Activated T-cell treated with anti-CD3 and anti-CD28 coated beads for 1 hour (primary cell): Measurements from ENCODE around the gene KCTD12.

ENCODE experiments used
- DNase-seq: peaks from one replicate; pipeline ENCODE4 v3.0.0-alpha.2; 2020; ENCODE audit warnings: low read depth

KCTD12 gene

GRCh38 chr13:76853921-76854608 is 32.1 kb downstream of the KCTD12 start:
- DNase-seq = no peak

GRCh38 chr13:76853481-76853880 is 32.7 kb downstream of the KCTD12 start:
- no peak for DNase-seq

GRCh38 chr13:76852986-76853385 is 33.2 kb downstream of the KCTD12 start:
- DNase-seq = no peak

GRCh38 chr13:76851961-76852360 is 34.2 kb downstream of the KCTD12 start:
- DNase-seq = no peak

GRCh38 chr13:76849493-76849892 is 36.7 kb downstream of the KCTD12 start:
- DNase-seq = no peak

- no peak for DNase-seq
Measured at GRCh38 chr13:76848596-76848995, 37.6 kb downstream of the KCTD12 start.

GRCh38 chr13:76846363-76846762 is 39.8 kb downstream of the KCTD12 start:
- no peak for DNase-seq

GRCh38 chr13:76845865-76846264 is 40.3 kb downstream of the KCTD12 start:
- DNase-seq = no peak

- DNase-seq = no peak
Measured at GRCh38 chr13:76845367-76845766, 40.8 kb downstream of the KCTD12 start.

- no peak for DNase-seq
Measured at GRCh38 chr13:76837801-76838200, 48.4 kb downstream of the KCTD12 start.

GRCh38 chr13:76836311-76836710 is 49.9 kb downstream of the KCTD12 start:
- DNase-seq = no peak

GRCh38 chr13:76833441-76833954 is 52.7 kb downstream of the KCTD12 start:
- DNase-seq = no peak

- DNase-seq = no peak
Measured at GRCh38 chr13:76832258-76832988, 53.8 kb downstream of the KCTD12 start.

- DNase-seq = no peak
Measured at GRCh38 chr13:76830805-76831204, 55.4 kb downstream of the KCTD12 start.
